Keratinocyte (primary cell): ENCODE data around the gene CCDC85C. TPM values are rescaled to one million over a fixed set of nuclear protein-coding genes. Genes with fewer than 3 reads are reported as not detected.

ENCODE experiments used
- DNase-seq: peaks from one replicate; pipeline ENCODE4 v3.0.0-alpha.2; 2011; ENCODE audit warnings: low read depth, missing footprints, low spot score
- FAIRE-seq: peaks from 2 replicates; lab custom pipeline; 2011; peaks lifted over from hg19 to GRCh38; lab: Jason Lieb, UNC
- H2AFZ ChIP-seq: 2 replicates; pipeline ENCODE4 v1.6.0; 2012; ENCODE audit warnings: low read length, control low read depth, inconsistent platforms; ENCODE audit not compliant: control insufficient read depth
- H3K27ac ChIP-seq: 2 replicates; pipeline ENCODE4 v1.5.1; 2011; ENCODE audit warnings: low read length; ENCODE audit not compliant: control insufficient read depth, insufficient read depth
- H3K27me3 ChIP-seq: 3 replicates; pipeline ENCODE4 v1.6.0; 2011; ENCODE audit warnings: low read length; ENCODE audit not compliant: control insufficient read depth, insufficient read depth; ENCODE audit errors: extremely low read depth
- H3K36me3 ChIP-seq, 2 experiments: 2 replicates in 1 of 2; 3 replicates in 1 of 2; pipeline ENCODE4 v1.5.1; 2011; ENCODE audit warnings: low read length in 2 of 2, mild to moderate bottlenecking in 1 of 2; ENCODE audit not compliant: control insufficient read depth in 2 of 2, insufficient read depth in 2 of 2; ENCODE audit errors: extremely low read depth in 1 of 2
- H3K4me1 ChIP-seq: 3 replicates; pipeline ENCODE4 v1.5.1; 2011; ENCODE audit warnings: low read length; ENCODE audit not compliant: control insufficient read depth, insufficient read depth; ENCODE audit errors: extremely low read depth
- H3K4me2 ChIP-seq: 3 replicates; pipeline ENCODE4 v1.6.0; 2011; ENCODE audit warnings: low read depth, low read length; ENCODE audit not compliant: control insufficient read depth, insufficient read depth; ENCODE audit errors: extremely low read depth
- H3K4me3 ChIP-seq, 3 experiments: fragments of 200-600 bp in 1 of 3; sonication (generic) in 1 of 3; 2 replicates in 2 of 3; 3 replicates in 1 of 3; pipeline ENCODE4 v1.5.1; 2011 to 2016; ENCODE audit warnings: low read length in 3 of 3, mild to moderate bottlenecking in 3 of 3, control low read depth in 2 of 3, inconsistent platforms in 1 of 3, low read depth in 1 of 3, mixed read lengths in 1 of 3, mixed run types in 1 of 3, moderate library complexity in 1 of 3; ENCODE audit not compliant: control insufficient read depth in 2 of 3, insufficient read depth in 2 of 3; ENCODE audit errors: extremely low read depth in 1 of 3
- H3K79me2 ChIP-seq: 2 replicates; pipeline ENCODE4 v1.6.0; 2012; ENCODE audit warnings: low read length; ENCODE audit not compliant: control insufficient read depth, insufficient read depth
- H3K9ac ChIP-seq: 3 replicates; pipeline ENCODE4 v1.6.0; 2011; ENCODE audit warnings: low read length; ENCODE audit not compliant: control insufficient read depth, insufficient read depth; ENCODE audit errors: extremely low read depth
- H3K9me1 ChIP-seq: 3 replicates; pipeline ENCODE4 v1.6.0; 2011; ENCODE audit warnings: low read length; ENCODE audit not compliant: control insufficient read depth, insufficient read depth; ENCODE audit errors: extremely low read depth
- H3K9me3 ChIP-seq: 2 replicates; pipeline ENCODE4 v1.5.1; 2012; ENCODE audit warnings: low read depth, low read length; ENCODE audit not compliant: control insufficient read depth
- H4K20me1 ChIP-seq: 3 replicates; pipeline ENCODE4 v1.6.0; 2011; ENCODE audit warnings: low read length; ENCODE audit not compliant: control insufficient read depth, insufficient read depth; ENCODE audit errors: extremely low read depth
- CTCF ChIP-seq, 3 experiments: IDR thresholded peaks in 1 of 3; conservative IDR thresholded peaks in 1 of 3; optimal IDR thresholded peaks in 1 of 3; 2 replicates in 2 of 3; 3 replicates in 1 of 3; pipeline versions ENCODE3 to v1.5.1; 2011; ENCODE audit warnings: low read length in 3 of 3, mild to moderate bottlenecking in 3 of 3, moderate library complexity in 2 of 3, control low read depth in 1 of 3, inconsistent platforms in 1 of 3; ENCODE audit not compliant: insufficient read depth in 2 of 3; ENCODE audit errors: extremely low read depth in 1 of 3
- EZH2 ChIP-seq: IDR thresholded peaks from one replicate; pipeline ENCODE4 v1.6.1; 2012; ENCODE audit warnings: inconsistent platforms, mild to moderate bottlenecking, low read length, moderate library complexity
- dilution Hi-C: fragments of 300-500 bp; cut with MboI; formaldehyde crosslinking; loops from one replicate; pipeline ENCODE4 v1.7.0; 2020; ENCODE audit warnings: low sequenced_read_pairs; ENCODE audit not compliant: extremely low pct_ligation_motif_present
- polyA plus RNA-seq, 5 experiments: library from polyadenylated mRNA; depleted of rRNA in 3 of 5; stranded (reverse) in 3 of 5; stranded (forward) in 1 of 5; unstranded in 1 of 5; fragments of >200 nt; gene quantifications; 1 replicate in 1 of 5; 2 replicates in 3 of 5; 3 replicates in 1 of 5; pipeline versions ENCODE4 v1.2.1 to v1.2.3, GENCODE V29; 2011 to 2012; ENCODE audit warnings: missing spikeins in 2 of 5, low read depth in 1 of 5, low replicate concordance in 1 of 5

CCDC85C gene
- polyA plus RNA-seq, 1 donor (not counting 4 experiments of a cell fraction or from before 2014, with no cell fraction given): 13.2 TPM

- Histone ChIP-seq H3K4me1 (peaks cover 5% of the 10 kb centered on the region), H3K9me3 (no peaks in the 10 kb centered on the region), H2AFZ (no peak overlapping the region), H3K36me3 (no peaks in the 10 kb centered on the region), H3K9me1 (no peaks in the 10 kb centered on the region), H3K27me3 (peaks cover 6% of the 10 kb centered on the region), H3K4me2 (no peak overlapping the region), H3K4me3 (no peak overlapping the region), H3K9ac (no peak overlapping the region), H3K79me2 (no peaks in the 10 kb centered on the region), H3K27ac (no peak overlapping the region), H4K20me1 (no peaks in the 10 kb centered on the region)
- TF ChIP-seq CTCF (optimal IDR thresholded peaks at IDR 0.05 in 1 of 3, IDR thresholded peaks at IDR 0.05 in 1 of 3, conservative IDR thresholded peaks at IDR 0.05 in 1 of 3; ENCODE audit: extremely low read depth in 1 of 3, insufficient read depth in 2 of 3, low read length in 3 of 3): no peak
- no peak for TF ChIP-seq EZH2
- dilution Hi-C loops: no loop called here
- FAIRE-seq (no peak), DNase-seq (no peak)
Observed at GRCh38 chr14:99633141-99633540, 29.1 kb upstream of the CCDC85C start.

GRCh38 chr14:99632410-99633035, 28.5 kb upstream of the CCDC85C start:
- Histone ChIP-seq H4K20me1 (no peaks in the 10 kb centered on the region), H3K4me1 (peaks cover 5% of the 10 kb centered on the region), H3K36me3 (no peaks in the 10 kb centered on the region), H3K9me3 (no peaks in the 10 kb centered on the region), H3K79me2 (no peaks in the 10 kb centered on the region), H3K27me3 (peaks cover 6% of the 10 kb centered on the region), H3K4me3 (no peak overlapping the region), H2AFZ (no peak overlapping the region), H3K9me1 (no peaks in the 10 kb centered on the region), H3K9ac (no peak overlapping the region), H3K4me2 (no peak overlapping the region), H3K27ac (no peak overlapping the region)
- DNase-seq (no peak), FAIRE-seq (no peak)
- no peak for TF ChIP-seq EZH2
- TF ChIP-seq CTCF (optimal IDR thresholded peaks at IDR 0.05 in 1 of 3, IDR thresholded peaks at IDR 0.05 in 1 of 3, conservative IDR thresholded peaks at IDR 0.05 in 1 of 3; ENCODE audit: extremely low read depth in 1 of 3, insufficient read depth in 2 of 3, low read length in 3 of 3): no peak
- dilution Hi-C loops: no loop called here
